Subcutaneous adipose tissue (tissue), 4 donors: ENCODE measurements around the gene C5AR2. TPM values are rescaled to one million over a fixed set of nuclear protein-coding genes. Genes with fewer than 3 reads are reported as not detected.

Source experiments
- total RNA-seq, 4 donors: library from RNA; depleted of rRNA; stranded (reverse); fragments of >200 nt; gene quantifications; one replicate each; pipeline ENCODE4 v1.1.0, GENCODE V29; 2016
- TF ChIP-seq, protein P1 (sequence below): fragments of 450-650 bp; IDR thresholded peaks from one replicate; pipeline ENCODE4 v1.5.1; 2016; ENCODE audit warnings: low read depth, mild to moderate bottlenecking, control low read depth, antibody characterized with exemption, moderate library complexity

The C5AR2 gene
- total RNA-seq, 4 donors from 2014 or later, result 1.3 to 27.9 (median 8.4) TPM

DNA sequence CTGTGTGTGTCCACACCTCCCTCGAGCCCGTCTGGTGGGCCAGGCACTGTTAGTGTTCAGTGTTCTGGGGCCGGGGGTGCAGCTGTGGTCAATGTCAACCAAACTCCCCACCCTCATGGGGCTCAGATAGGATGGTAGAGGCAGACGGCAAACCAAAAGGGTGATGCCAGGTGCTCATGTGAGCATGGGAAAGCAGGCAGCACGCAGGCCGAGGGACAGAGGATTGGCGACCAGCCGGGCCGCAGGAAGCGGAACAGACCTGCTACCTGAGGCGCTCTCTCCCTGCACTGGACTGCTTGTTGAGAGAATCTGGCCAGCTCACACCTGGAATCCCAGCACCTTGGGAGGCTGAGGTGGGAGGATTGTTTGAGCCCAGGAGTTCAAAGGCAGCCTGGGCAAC is 46.3 kb downstream of the C5AR2 start:
- TF ChIP-seq, protein P1, sequence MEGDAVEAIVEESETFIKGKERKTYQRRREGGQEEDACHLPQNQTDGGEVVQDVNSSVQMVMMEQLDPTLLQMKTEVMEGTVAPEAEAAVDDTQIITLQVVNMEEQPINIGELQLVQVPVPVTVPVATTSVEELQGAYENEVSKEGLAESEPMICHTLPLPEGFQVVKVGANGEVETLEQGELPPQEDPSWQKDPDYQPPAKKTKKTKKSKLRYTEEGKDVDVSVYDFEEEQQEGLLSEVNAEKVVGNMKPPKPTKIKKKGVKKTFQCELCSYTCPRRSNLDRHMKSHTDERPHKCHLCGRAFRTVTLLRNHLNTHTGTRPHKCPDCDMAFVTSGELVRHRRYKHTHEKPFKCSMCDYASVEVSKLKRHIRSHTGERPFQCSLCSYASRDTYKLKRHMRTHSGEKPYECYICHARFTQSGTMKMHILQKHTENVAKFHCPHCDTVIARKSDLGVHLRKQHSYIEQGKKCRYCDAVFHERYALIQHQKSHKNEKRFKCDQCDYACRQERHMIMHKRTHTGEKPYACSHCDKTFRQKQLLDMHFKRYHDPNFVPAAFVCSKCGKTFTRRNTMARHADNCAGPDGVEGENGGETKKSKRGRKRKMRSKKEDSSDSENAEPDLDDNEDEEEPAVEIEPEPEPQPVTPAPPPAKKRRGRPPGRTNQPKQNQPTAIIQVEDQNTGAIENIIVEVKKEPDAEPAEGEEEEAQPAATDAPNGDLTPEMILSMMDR, result no peak

GRCh38 chr19:47379381-47379938 is 47.5 kb downstream of the C5AR2 start:
- TF ChIP-seq, protein P1, result no peak

GRCh38 chr19:47380559-47380958 is 48.6 kb downstream of the C5AR2 start:
- TF ChIP-seq, protein P1, result no peak

DNA sequence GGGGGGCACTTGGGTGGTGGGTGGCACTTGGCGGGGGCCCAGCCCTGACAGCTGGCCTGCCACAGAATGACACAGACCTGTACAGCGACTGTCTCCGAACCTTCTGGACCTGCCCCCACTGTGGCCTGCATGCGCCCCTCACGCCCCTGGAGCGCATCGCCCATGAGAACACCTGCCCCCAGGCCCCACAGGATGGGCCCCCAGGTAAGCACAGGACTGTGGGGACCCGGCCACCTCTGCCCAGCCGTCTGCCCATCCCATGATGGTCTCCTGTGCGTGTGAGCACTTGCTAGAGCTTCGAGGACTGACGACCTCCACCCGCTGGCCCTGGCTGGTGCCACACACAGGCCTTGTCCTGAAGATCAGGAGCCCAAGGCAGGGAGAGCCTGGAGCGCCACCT is 49.1 kb downstream of the C5AR2 start:
- TF ChIP-seq, protein P1, result no peak

- TF ChIP-seq, protein P1, result no peak
These were observed 49.8 kb downstream of the C5AR2 start for GRCh38 chr19:47381653-47382279.

GRCh38 chr19:47389150-47389556 is 57.2 kb downstream of the C5AR2 start:
- TF ChIP-seq, protein P1, result no peak

GRCh38 chr19:47390533-47391488 is 58.8 kb downstream of the C5AR2 start:
- TF ChIP-seq, protein P1, result no peak
